HUES48 (cell line): ENCODE measurements around the gene AGBL4.
A peak's percentile ranks its signal among the peaks of the same experiment; 100 is the strongest.
"Not testable (repeated sequence)": the region's sequence is repeated elsewhere in the genome, so short reads cannot be mapped to it uniquely, and the experiment has no call there.

Experiments
- H3K27ac ChIP-seq: one replicate; pipeline ENCODE4 v1.7.0; 2013; ENCODE audit warnings: low read depth, low read length, inconsistent platforms
- H3K27me3 ChIP-seq: 2 replicates; pipeline ENCODE4 v1.6.1; 2013; ENCODE audit warnings: mild to moderate bottlenecking, low read length; ENCODE audit not compliant: control insufficient read depth, insufficient read depth
- H3K36me3 ChIP-seq: 2 replicates; pipeline ENCODE4 v1.6.1; 2013; ENCODE audit warnings: low read length; ENCODE audit not compliant: control insufficient read depth, insufficient read depth
- H3K4me1 ChIP-seq: 2 replicates; pipeline ENCODE4 v1.6.1; 2013; ENCODE audit warnings: mild to moderate bottlenecking, low read length; ENCODE audit not compliant: control insufficient read depth, insufficient read depth
- H3K4me3 ChIP-seq: 2 replicates; pipeline ENCODE4 v1.5.1; 2013; ENCODE audit warnings: mild to moderate bottlenecking, low read depth, low read length
- H3K9ac ChIP-seq: 2 replicates; pipeline ENCODE4 v1.6.1; 2013; ENCODE audit warnings: mild to moderate bottlenecking, low read depth, low read length, moderate library complexity
- H3K9me3 ChIP-seq: 2 replicates; pipeline ENCODE4 v1.6.1; 2013; ENCODE audit warnings: low read length; ENCODE audit not compliant: control insufficient read depth, insufficient read depth

Gene AGBL4

DNA sequence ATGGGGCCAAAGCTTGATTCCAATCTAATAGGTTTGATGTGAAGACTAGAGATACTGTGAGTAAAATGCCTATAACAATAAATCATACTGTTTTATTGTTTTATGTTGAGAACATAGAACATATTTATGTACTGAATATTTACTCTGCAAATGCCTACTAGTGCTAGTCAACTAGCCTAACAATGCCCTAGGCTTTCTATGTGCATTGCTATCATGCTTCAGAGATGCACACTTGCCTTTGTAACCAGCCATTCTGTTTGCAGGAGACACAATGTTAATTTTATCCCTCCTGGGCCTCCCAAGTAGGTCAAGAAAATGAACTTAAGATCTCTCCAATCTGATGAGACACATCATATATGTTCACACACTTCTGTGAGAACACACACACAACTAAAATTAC, 716.3 kb downstream of the AGBL4 start:
- Histone ChIP-seq H3K4me3 (no peak overlapping the region), H3K36me3 (no peaks in the 10 kb centered on the region), H3K27me3 (no peaks in the 10 kb centered on the region), H3K4me1 (no peaks in the 10 kb centered on the region; the same call in 1 of the 2 replicates), H3K9me3 (no peaks in the 10 kb centered on the region), H3K27ac (no peak overlapping the region), H3K9ac (no peak overlapping the region)

- Histone ChIP-seq H3K9ac (no peak overlapping the region), H3K27ac (no peak overlapping the region), H3K36me3 (no peaks in the 10 kb centered on the region), H3K4me1 (no peaks in the 10 kb centered on the region; the same call in 1 of the 2 replicates), H3K4me3 (no peak overlapping the region), H3K9me3 (no peaks in the 10 kb centered on the region), H3K27me3 (no peaks in the 10 kb centered on the region)
Measured at GRCh38 chr1:49306507-49307070, 717.2 kb downstream of the AGBL4 start.

- not testable (repeated sequence) for H3K36me3 ChIP-seq, H3K27me3 ChIP-seq, H3K27ac ChIP-seq, H3K4me3 ChIP-seq, H3K9ac ChIP-seq, H3K9me3 ChIP-seq
- peaks cover 13% of the 10 kb centered on the region for H3K4me1 ChIP-seq
Measured at GRCh38 chr1:49302400-49302799, 721.4 kb downstream of the AGBL4 start.

- H3K4me1 ChIP-seq, result peaks cover 13% of the 10 kb centered on the region
- 0 out of 2 replicates have a peak, but pooled peaks cover 2% of the 10 kb centered on the region for H3K9me3 ChIP-seq
- H3K4me3 ChIP-seq, result no peak overlapping the region
- H3K9ac ChIP-seq, result no peak overlapping the region
- H3K27ac ChIP-seq, result no peak overlapping the region
- H3K27me3 ChIP-seq, result no peaks in the 10 kb centered on the region
- H3K36me3 ChIP-seq, result no peaks in the 10 kb centered on the region
Measured at GRCh38 chr1:49298304-49298703, 725.5 kb downstream of the AGBL4 start.

DNA sequence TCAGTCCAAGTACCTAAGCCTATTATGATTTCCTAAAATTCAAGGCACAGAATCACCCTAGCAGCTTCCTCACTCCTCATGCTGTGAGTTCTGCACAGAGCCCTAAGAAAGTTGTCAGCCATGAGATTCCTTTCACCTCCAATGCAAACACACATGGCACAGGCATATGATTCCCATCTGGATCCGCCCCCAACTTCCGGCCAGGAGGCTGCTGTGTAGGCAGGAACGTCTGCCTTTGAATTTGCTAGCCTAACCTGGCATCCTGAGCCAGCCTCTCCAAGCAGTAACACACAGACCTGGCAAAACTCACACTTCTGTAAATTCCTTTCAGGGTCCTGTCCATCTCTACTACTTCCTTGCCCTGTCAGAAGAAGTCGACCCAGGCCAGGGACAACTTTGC, 726.0 kb downstream of the AGBL4 start:
- H3K4me3 ChIP-seq, result no peak overlapping the region
- H3K36me3 ChIP-seq, result no peaks in the 10 kb centered on the region
- no peak overlapping the region for H3K27ac ChIP-seq
- H3K9me3 ChIP-seq, result peaks cover 3% of the 10 kb centered on the region; the same call in 1 of the 2 replicates
- H3K4me1 ChIP-seq, result peaks cover 13% of the 10 kb centered on the region
- H3K27me3 ChIP-seq, result no peaks in the 10 kb centered on the region
- H3K9ac ChIP-seq, result no peak overlapping the region

DNA sequence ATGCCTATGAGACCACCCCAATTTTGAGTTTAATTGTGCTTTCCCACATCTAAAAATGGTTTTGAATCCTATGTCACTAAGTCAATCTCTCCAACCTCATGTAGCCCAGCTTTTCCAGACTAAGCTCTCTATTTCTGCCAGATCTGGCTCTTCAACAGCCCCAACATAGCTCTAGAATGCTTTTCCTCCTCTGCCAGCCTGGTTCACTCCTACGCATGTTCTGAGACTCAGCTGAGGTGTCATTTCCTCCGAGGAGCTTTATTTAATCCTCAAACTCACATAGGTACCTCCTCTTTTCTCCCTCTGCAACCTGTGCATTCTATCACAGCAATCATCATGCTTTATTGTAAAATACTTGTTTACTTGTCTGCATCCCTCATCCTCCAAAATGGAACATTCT, 729.2 kb downstream of the AGBL4 start:
- H3K27ac ChIP-seq, result no peak overlapping the region
- no peaks in the 10 kb centered on the region for H3K27me3 ChIP-seq
- H3K9me3 ChIP-seq, result peaks cover 22% of the 10 kb centered on the region
- no peak overlapping the region for H3K9ac ChIP-seq
- H3K4me3 ChIP-seq, result no peak overlapping the region
- H3K36me3 ChIP-seq, result no peaks in the 10 kb centered on the region
- H3K4me1 ChIP-seq, result peaks cover 13% of the 10 kb centered on the region

GRCh38 chr1:49293016-49293415, 730.7 kb downstream of the AGBL4 start:
- H3K27me3 ChIP-seq, result no peaks in the 10 kb centered on the region
- peaks cover 6% of the 10 kb centered on the region for H3K4me1 ChIP-seq
- no peak overlapping the region for H3K9ac ChIP-seq
- no peak overlapping the region for H3K4me3 ChIP-seq
- peaks cover 22% of the 10 kb centered on the region for H3K9me3 ChIP-seq
- no peaks in the 10 kb centered on the region for H3K36me3 ChIP-seq
- no peak overlapping the region for H3K27ac ChIP-seq

DNA sequence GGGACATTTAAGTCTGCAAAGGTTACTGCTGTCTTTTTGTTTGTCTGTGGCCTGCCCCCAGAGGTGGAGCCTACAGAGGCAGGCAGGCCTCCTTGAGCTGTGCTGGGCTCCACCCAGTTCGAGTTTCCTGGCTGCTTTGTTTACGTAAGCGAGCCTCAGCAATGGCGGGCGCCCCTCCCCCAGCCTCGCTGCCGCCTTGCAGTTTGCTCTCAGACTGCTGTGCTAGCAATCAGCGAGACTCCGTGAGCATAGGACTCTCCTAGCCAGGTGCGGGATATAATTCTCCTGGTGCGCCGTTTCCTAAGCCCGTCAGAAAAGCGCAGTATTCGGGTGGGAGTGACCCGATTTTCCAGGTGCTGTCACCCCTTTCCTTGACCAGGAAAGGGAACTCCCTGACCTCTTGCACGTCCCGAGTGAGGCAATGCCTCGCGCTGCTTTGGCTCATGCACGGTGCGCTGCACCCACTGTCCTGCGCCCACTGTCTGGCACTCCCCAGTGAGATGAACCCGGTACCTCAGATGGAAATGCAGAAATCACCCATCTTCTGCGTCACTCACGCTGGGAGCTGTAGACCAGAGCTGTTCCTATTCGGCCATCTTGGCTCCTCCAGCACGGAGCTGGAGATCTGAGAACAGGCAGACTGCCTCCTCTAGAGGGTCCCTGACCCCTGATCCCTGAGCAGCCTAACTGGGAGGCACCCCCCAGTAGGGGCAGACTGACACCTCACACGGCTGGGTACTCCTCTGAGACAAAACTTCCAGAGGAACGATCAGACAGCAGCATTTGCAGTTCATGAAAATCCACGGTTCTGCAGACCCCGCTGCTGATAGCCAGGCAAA, 766.3 kb downstream of the AGBL4 start:
- H3K27ac ChIP-seq, H3K4me1 ChIP-seq, H3K36me3 ChIP-seq, H3K27me3 ChIP-seq: not testable (repeated sequence)
- Histone ChIP-seq H3K4me3 (peak overlapping the region; percentile 66), H3K9me3 (peaks cover 11% of the 10 kb centered on the region), H3K9ac (peak overlapping the region; percentile 90)

DNA sequence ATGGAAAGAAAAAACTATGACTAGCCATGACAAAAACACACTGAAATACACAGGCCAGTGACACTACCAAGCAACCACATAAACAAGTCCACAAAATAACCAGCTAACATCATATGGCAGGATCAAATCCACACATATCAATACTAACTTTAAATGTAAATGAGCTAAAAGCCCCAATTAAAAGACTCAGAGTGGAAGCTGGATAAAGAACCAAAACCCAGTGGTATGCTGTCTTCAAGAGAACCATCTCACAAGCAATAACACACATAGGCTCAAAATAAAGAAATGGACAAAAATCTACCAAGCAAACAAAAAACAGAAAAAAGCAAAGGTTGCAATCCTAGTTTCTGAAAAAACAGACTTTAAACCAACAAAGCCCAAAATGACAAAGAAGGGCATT, 770.8 kb downstream of the AGBL4 start:
- Histone ChIP-seq H3K4me3 (no peak overlapping the region), H3K9me3 (peaks cover 8% of the 10 kb centered on the region), H3K4me1 (peaks cover 5% of the 10 kb centered on the region), H3K9ac (no peak overlapping the region), H3K36me3 (no peaks in the 10 kb centered on the region), H3K27me3 (no peaks in the 10 kb centered on the region), H3K27ac (no peak overlapping the region)

DNA sequence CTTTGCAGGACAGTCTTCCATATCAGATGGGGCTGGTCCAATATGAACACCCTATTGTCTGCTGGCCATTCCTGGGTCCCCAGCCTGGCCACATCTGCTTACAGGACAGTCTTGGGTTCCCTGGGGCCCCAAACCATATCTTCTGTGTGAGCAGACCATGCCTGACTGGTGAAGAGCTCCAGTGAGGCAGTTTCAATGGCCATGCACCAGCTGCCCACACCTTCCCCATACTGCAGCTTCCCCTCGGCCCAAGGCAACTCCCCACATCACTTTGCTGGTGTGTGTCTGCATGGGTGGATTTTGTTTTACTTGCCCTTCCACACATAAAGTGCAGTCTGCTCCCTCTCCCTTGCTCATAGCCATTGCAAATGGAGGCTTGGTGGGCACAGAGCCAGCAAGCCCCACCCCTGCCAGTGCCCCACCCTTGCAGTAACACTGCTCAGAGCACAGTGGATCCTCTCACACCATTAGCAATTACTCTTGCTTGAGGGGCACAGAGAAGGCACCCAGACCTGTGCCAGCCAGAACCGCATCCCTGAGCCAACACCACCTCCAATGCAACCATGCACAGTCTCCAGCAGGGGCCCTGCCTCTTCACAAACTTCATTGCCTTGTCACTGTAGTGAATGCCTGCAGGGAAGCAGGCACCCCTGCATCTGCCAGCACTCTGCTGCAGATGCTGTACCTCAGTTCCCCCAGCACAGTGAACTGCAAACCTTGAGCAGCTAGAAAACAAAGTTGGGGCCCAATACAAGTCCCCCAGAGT, 772.6 kb downstream of the AGBL4 start:
- Histone ChIP-seq H3K9me3 (peaks cover 8% of the 10 kb centered on the region; the same call in 1 of the 2 replicates), H3K9ac (no peak overlapping the region)

More for the DNA sequence above, 772.6 kb downstream of the AGBL4 start:
- no peak overlapping the region for H3K27ac ChIP-seq
- H3K4me3 ChIP-seq, result no peak overlapping the region
- no peaks in the 10 kb centered on the region for H3K4me1 ChIP-seq
- H3K27me3 ChIP-seq, result no peaks in the 10 kb centered on the region
- no peaks in the 10 kb centered on the region for H3K36me3 ChIP-seq
